ENCODE results near the gene PRKCA.

DNA sequence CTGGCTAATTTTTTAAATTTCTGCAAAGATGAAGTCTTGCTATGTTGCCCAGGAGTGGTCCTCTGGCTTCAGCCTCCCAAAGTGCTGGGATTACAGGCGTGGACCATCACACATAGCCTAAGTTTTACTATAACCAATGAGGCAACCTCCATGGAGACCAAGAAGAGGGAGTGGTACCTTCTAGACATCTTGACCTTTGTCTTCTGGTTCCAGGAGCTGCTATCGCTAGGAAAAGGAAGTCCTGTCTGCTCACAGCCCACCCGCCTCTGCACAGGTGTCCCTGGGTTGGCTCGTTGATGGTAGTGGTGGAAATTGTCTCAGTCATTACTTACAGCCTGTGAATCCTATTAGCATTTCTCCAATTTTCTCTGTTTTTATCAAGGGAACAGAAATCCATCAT lies 169.7 kb downstream of the PRKCA start:
- no peak for TF ChIP-seq EZH2 (IDR thresholded peaks at IDR 0.05)
- no peak for TF ChIP-seq POLR2AphosphoS5 (IDR thresholded peaks at IDR 0.05; ENCODE audit: borderline replicate concordance, low read depth, low read length)
- TF ChIP-seq FOXP2 (optimal IDR thresholded peaks at IDR 0.05; ENCODE audit: control extremely low read depth, extremely low read length, insufficient read depth) = no peak

Measured in SK-N-MC (cell line).